Stomach smooth muscle (tissue), 2 donors: Measurements from ENCODE around the gene GFRA4.

ENCODE experiments used
- H3K27ac ChIP-seq: one replicate; pipeline ENCODE4 v1.7.0; 2013; ENCODE audit warnings: mild to moderate bottlenecking, low read length, inconsistent platforms
- H3K27me3 ChIP-seq, 2 donors: one replicate each; pipeline ENCODE4 v1.7.0; 2013; ENCODE audit warnings: low read length in 2 of 2; ENCODE audit not compliant: insufficient read depth in 2 of 2, control insufficient read depth in 1 of 2
- H3K36me3 ChIP-seq, 2 donors: one replicate each; pipeline ENCODE4 v1.7.0; 2013; ENCODE audit warnings: low read length in 2 of 2; ENCODE audit not compliant: control insufficient read depth in 2 of 2, insufficient read depth in 2 of 2
- H3K4me1 ChIP-seq: one replicate; pipeline ENCODE4 v1.7.0; 2013; ENCODE audit warnings: low read length; ENCODE audit not compliant: control insufficient read depth, insufficient read depth
- H3K4me3 ChIP-seq, 2 donors: one replicate each; pipeline ENCODE4 v1.7.0; 2013; ENCODE audit warnings: low read length in 2 of 2
- H3K9ac ChIP-seq, 2 donors: one replicate each; pipeline ENCODE4 v1.7.0; 2013; ENCODE audit warnings: low read length in 2 of 2, mild to moderate bottlenecking in 1 of 2
- H3K9me3 ChIP-seq, 2 donors: one replicate each; pipeline ENCODE4 v1.7.0; 2013; ENCODE audit warnings: low read length in 2 of 2; ENCODE audit not compliant: control insufficient read depth in 2 of 2
- donor health status: healthy.
- donor health status: Pancreatic carcinoma.

GFRA4 gene

DNA sequence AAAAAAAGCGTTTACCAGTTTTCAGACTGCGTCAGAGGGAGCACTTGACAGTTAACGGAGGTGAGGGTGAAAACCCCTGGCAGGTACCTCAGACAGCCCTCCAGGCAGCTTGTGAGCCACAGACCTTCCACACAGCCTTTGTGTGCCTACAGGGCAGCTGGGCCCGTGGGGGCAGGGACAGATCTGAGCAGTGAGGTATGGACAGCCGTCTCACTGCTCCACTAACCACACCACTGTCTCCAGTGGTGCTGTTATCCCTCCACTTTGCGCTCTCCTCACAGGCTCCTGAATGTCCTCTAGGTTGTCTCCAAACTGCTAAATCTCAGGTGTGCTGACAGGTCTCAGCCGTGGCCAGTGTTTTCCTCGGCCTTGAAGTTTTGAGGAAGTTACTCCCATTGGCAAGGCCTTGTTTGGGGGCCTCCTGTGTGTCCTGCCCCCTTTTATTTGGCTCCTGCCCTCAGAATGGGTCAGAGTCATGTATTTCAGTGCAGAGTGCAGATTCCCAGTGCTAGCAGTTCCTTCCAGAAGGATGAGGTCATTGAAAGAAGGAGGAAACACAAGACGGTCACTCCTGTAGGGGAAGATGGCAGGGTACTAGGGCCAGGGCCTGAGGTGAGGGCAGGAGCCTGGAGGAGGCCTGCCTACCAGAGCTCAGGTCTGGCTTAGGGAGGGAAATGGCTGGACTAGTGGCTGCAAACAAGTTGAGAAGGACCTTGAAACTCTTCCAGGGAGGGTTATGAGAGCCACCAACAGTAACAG is 11.8 kb downstream of the GFRA4 start:
- peaks cover 0 to 5% of the 10 kb centered on the region in 2 donors for H3K9me3 ChIP-seq
- H3K36me3 ChIP-seq = peaks cover 0 to 3% of the 10 kb centered on the region in 2 donors
- H3K27me3 ChIP-seq = no peaks in the 10 kb centered on the region
- peaks cover 34% of the 10 kb centered on the region for H3K4me1 ChIP-seq
- no peak overlapping the region for H3K9ac ChIP-seq
- H3K4me3 ChIP-seq = no peak overlapping the region
- H3K27ac ChIP-seq = peak overlapping the region; percentile 24

DNA sequence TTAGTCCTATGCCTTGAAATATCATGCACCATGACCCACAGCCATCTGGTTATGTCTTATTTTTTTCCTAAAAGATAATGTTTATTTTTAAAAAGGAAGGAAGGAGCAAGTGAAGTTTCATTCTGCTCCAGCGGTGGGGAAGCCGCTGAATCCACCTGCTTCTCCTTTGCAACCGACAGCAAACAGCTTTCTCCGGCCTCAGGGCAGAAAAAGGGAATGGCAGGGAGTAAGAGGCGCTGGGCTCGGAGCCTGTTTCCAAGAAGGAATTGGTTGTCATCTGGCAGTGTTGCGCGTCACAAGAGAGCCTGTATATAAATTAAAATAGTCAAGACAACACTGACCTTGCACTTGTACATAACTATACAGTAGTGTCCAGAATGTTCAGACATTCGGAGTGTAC is 14.2 kb downstream of the GFRA4 start:
- peaks cover 23% of the 10 kb centered on the region for H3K4me1 ChIP-seq
- H3K9me3 ChIP-seq = no peaks in the 10 kb centered on the region
- H3K36me3 ChIP-seq = peaks cover 8 to 15% of the 10 kb centered on the region in 2 donors
- H3K4me3 ChIP-seq = no peak overlapping the region
- H3K9ac ChIP-seq = no peak overlapping the region
- no peak overlapping the region for H3K27ac ChIP-seq
- H3K27me3 ChIP-seq = no peaks in the 10 kb centered on the region

DNA sequence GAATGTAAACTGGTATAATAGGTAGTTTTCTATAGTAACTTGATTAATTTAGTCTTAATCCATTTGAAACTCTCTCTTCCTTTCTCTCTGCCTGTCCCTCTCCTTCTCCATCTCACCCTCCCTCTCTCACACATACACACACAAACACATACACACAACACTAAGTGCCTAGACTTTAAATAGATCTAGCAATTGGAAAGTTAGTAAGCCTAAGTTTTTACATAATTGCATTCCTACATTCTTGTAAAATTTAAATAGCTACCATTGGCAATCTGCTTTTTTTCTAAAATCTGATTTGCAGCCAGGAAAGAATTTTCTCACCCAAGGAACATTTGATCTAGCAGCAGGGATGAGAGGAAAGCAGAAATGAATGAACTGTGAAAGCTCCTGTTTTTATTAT is 15.7 kb downstream of the GFRA4 start:
- H3K27ac ChIP-seq = no peak overlapping the region
- H3K4me1 ChIP-seq = peaks cover 23% of the 10 kb centered on the region
- no peaks in the 10 kb centered on the region for H3K27me3 ChIP-seq
- no peaks in the 10 kb centered on the region for H3K9me3 ChIP-seq
- no peak overlapping the region for H3K4me3 ChIP-seq
- peaks cover 8 to 21% of the 10 kb centered on the region in 2 donors for H3K36me3 ChIP-seq
- no peak overlapping the region for H3K9ac ChIP-seq

DNA sequence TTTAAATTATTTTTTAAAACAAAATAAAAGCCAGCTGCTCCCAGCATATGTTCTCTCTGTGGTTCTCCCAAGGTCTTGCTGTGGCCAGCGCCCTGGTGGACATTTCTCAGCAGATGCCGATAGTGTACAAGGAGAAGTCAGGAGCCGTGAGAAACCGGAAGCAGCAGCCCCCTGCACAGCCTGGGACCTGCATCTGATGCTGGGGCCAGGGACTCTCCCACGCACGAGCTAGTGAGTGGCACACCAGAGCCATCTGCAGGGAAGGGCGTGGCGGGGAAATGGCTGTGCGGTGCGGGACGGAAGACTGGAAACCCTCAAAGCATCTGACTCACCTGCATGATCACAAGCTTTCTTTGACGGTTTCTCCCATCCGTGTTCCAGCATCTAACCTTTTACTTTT is 16.5 kb downstream of the GFRA4 start:
- H3K9me3 ChIP-seq = no peaks in the 10 kb centered on the region
- peaks cover 23% of the 10 kb centered on the region for H3K4me1 ChIP-seq
- H3K9ac ChIP-seq = no peak overlapping the region
- H3K36me3 ChIP-seq = peaks cover 14 to 25% of the 10 kb centered on the region in 2 donors
- no peaks in the 10 kb centered on the region for H3K27me3 ChIP-seq
- no peak overlapping the region for H3K4me3 ChIP-seq
- H3K27ac ChIP-seq = no peak overlapping the region

DNA sequence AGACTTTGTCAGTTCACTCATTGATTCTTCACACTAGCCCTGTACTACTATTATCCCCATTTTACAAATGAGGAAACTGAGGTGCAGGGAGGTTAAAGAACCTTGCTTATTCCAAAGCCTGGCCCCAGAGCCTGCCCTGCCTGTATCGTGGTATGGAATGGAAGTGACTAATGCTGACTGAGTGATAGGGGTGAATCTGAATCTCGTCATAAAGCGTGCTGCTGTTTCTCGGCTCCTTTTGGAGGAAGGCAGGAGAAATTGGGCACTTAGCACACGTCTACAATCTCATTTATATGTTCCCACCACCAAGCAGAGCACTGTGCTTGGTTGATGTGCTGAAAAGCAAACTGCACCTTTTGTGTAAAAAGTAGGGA is 17.1 kb downstream of the GFRA4 start:
- H3K27me3 ChIP-seq = no peaks in the 10 kb centered on the region
- H3K4me3 ChIP-seq = no peak overlapping the region
- H3K27ac ChIP-seq = no peak overlapping the region
- H3K9me3 ChIP-seq = no peaks in the 10 kb centered on the region
- peaks cover 23% of the 10 kb centered on the region for H3K4me1 ChIP-seq
- H3K9ac ChIP-seq = no peak overlapping the region
- peaks cover 14 to 25% of the 10 kb centered on the region in 2 donors for H3K36me3 ChIP-seq

DNA sequence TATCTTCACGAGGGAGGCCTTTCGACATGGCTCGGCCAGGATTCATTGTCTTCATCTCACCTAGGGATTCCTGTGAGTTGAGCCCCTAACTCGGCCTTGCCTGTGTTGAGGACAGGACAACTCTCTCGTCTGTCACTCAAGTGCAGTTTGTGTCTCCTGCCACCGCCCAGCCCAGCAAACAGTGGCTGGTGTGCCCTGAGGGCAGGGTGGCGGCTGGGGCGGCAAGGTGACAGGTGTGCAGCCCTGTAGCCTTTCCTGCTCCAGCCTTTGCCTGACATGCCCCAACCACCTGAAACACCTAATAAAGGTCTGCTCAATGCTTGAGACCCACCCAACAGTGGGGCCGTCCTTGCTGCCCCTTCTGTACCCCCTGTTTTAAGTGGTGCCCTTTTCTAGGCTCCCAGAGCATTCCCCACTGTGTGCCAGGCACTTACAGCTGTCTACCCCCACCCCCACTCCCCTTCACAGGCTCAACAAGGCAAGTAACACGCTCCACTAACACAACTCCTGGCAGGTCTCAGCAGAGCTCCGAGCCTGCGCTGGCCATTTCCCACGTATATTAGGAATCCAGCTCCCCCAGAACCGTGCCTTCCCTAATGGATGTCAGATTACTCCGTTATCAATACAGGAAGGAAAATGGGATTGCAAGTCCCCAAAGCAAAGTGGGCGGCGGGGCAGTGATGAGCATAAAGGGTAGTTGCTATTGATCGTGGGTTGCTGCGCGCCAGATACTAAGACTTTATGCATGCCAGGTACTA is 17.7 kb downstream of the GFRA4 start:
- Histone ChIP-seq H3K4me1 (peaks cover 23% of the 10 kb centered on the region), H3K9me3 (no peaks in the 10 kb centered on the region), H3K27ac (no peak overlapping the region), H3K4me3 (no peak overlapping the region), H3K9ac (no peak overlapping the region), H3K36me3 (peaks cover 14 to 25% of the 10 kb centered on the region in 2 donors), H3K27me3 (no peaks in the 10 kb centered on the region)

DNA sequence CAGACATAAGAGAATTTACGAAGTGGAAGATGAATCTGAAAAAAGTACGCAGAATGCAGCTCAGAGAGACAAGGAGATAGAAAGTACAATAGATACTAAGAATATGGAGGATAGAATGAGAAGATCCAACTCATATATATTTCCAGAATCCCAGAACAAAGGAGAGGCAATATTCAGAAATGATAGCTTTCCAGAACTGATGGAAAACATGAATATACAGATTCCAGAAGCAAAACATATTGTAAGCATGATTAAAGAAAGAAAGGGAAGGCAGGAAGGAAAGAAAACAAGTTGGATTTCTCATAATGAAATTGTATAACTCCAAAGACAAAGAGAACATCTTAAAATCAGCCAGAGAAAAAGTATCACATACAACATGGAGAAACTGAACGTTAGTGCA is 22.9 kb downstream of the GFRA4 start:
- Histone ChIP-seq H3K27me3 (no peaks in the 10 kb centered on the region), H3K4me3 (no peak overlapping the region), H3K9me3 (no peaks in the 10 kb centered on the region), H3K9ac (no peak overlapping the region), H3K27ac (no peak overlapping the region), H3K4me1 (no peaks in the 10 kb centered on the region), H3K36me3 (peaks cover 18 to 19% of the 10 kb centered on the region in 2 donors)

DNA sequence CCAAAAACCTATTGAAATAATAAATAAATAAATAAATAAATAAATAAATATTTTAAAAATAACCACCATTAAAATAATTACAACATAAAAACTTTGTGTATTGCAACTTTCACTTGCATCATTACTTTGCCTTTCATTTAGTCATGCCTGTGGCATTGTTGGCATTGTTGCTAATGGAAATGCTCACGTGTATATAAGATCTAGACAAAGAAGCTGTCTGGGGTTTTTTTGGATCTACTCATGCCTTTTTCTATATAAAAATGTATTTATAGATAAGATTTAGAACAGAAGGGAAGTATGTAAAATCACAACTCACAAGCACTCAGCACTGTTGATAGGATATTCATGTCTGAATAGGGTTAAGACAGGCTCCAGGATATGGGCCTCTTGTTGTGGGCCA is 27.9 kb downstream of the GFRA4 start:
- H3K4me1 ChIP-seq = no peaks in the 10 kb centered on the region
- no peak overlapping the region for H3K9ac ChIP-seq
- H3K4me3 ChIP-seq = no peak overlapping the region
- no peaks in the 10 kb centered on the region for H3K9me3 ChIP-seq
- H3K36me3 ChIP-seq = peaks cover 4 to 5% of the 10 kb centered on the region in 2 donors
- no peak overlapping the region for H3K27ac ChIP-seq
- H3K27me3 ChIP-seq = no peaks in the 10 kb centered on the region

DNA sequence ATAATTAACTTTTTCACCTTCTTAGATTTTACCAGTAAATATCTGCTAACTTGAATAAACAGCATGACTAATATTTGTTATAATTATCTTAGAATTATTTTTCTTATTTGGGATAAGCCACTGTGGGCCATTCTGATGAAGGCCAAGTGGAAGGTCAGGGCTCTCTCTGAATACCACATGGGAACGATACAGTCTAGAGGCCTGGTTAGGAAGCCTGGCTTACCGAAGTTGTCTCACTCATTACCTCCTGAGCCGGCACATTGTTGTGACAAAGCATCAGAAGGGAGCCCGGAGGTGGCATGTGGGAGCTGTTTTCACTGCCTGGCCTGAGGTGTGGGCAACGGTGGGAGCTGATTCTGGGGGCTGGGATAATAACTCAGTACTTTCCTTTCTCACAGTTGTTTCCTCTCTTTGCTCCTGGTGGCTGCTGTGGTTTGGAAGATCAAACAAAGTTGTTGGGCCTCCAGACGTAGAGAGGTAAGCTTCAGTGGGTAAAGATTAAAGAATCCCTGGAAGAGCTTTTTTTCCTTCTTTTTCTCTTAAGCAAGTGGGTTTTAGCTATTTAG is 29.2 kb downstream of the GFRA4 start:
- Histone ChIP-seq H3K36me3 (peaks cover 4 to 12% of the 10 kb centered on the region in 2 donors), H3K9me3 (no peaks in the 10 kb centered on the region), H3K4me1 (no peaks in the 10 kb centered on the region), H3K4me3 (no peak overlapping the region), H3K27me3 (no peaks in the 10 kb centered on the region), H3K27ac (no peak overlapping the region), H3K9ac (no peak overlapping the region)

DNA sequence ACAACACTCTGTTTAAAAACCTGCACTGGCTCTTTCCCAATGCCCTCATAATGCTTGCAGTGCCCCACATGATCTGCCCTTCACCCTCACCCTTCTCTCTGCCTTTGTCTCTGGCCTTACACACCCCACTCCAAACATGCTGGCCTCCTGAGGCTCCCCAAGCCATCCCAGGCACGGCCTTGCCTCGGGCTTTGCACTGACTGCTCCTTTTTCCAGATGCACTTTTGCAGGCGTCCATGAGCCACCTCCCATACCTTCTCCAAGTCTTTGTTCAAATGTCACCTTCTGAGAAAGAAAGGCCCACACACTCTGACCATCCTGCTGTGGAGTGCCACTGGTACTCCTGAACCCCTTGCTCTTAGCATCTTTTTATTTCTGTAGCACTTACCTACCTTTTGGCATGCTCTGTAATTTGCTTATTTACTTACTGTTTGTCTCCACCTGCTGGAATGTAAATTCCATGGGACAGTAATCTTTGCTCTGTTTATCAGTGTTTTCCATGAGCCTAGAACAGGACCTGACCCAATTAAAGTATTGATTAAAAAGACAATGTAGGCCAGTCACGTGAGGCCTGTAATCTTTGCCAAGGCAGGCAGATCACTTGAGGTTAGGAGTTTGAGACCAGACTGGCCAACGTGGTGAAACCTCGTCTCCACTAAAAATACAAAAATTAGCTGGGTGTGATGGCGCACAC is 30.7 kb downstream of the GFRA4 start:
- peaks cover 0 to 17% of the 10 kb centered on the region in 2 donors for H3K36me3 ChIP-seq

More for the DNA sequence above, 30.7 kb downstream of the GFRA4 start:
- Histone ChIP-seq H3K9ac (no peak overlapping the region), H3K9me3 (no peaks in the 10 kb centered on the region), H3K4me1 (no peaks in the 10 kb centered on the region), H3K4me3 (no peak overlapping the region), H3K27ac (no peak overlapping the region), H3K27me3 (no peaks in the 10 kb centered on the region)
